Activated CD8-positive, alpha-beta T cell treated with anti-CD3 and anti-CD28 coated beads, Interleukin-2, amount 10 ng/mL, durations not matched to agents 7 days and 5 days (primary cell): ENCODE measurements around the gene RASIP1. TPM values are rescaled to one million over a fixed set of nuclear protein-coding genes. Genes with fewer than 3 reads are reported as not detected.
"Not testable (repeated sequence)": the region's sequence is repeated elsewhere in the genome, so short reads cannot be mapped to it uniquely, and the experiment has no call there.

Source experiments
- ATAC-seq: fragments of 150-1000 bp; cut with Tn5 transposase; one replicate; pipeline ENCODE4 v1.10.0; 2021; ENCODE audit warnings: moderate library complexity
- CTCF ChIA-PET: fragments of 350-600 bp; sonication (Branson Sonifier 250); formaldehyde crosslinking; loops from one replicate; lab custom pipeline; 2021; ENCODE audit warnings: antibody characterized with exemption; lab: Charles Lee
- POLR2A ChIA-PET: fragments of 350-600 bp; sonication (Branson Sonifier 250); formaldehyde crosslinking; loops from one replicate; lab custom pipeline; 2021; ENCODE audit warnings: antibody characterized with exemption; lab: Charles Lee
- DNase-seq: peaks from one replicate; pipeline ENCODE4 v3.0.0-alpha.2; 2020
- H3K27ac Mint-ChIP-seq: one replicate; pipeline ENCODE4 v1.8.0; 2021; ENCODE audit warnings: mild to moderate bottlenecking, mixed read lengths
- H3K27me3 Mint-ChIP-seq: one replicate; pipeline ENCODE4 v1.8.0; 2021; ENCODE audit warnings: low read depth, mixed read lengths
- H3K36me3 Mint-ChIP-seq: one replicate; pipeline ENCODE4 v1.8.0; 2021; ENCODE audit warnings: low read depth, mixed read lengths
- H3K4me1 Mint-ChIP-seq: one replicate; pipeline ENCODE4 v1.8.0; 2021; ENCODE audit warnings: low read depth, mixed read lengths
- H3K4me3 Mint-ChIP-seq: one replicate; pipeline ENCODE4 v1.8.0; 2021; ENCODE audit warnings: mild to moderate bottlenecking, mixed read lengths
- H3K9me3 Mint-ChIP-seq: one replicate; pipeline ENCODE4 v1.8.0; 2022; ENCODE audit warnings: mixed read lengths; ENCODE audit not compliant: insufficient read depth
- total RNA-seq, 2 experiments: library from RNA; stranded (reverse); gene quantifications; one replicate each; pipeline ENCODE4 v1.2.3, GENCODE V29; 2021

Gene RASIP1
- total RNA-seq, 2 experiments from 2014 or later = 0.26 to 0.42 TPM

DNA sequence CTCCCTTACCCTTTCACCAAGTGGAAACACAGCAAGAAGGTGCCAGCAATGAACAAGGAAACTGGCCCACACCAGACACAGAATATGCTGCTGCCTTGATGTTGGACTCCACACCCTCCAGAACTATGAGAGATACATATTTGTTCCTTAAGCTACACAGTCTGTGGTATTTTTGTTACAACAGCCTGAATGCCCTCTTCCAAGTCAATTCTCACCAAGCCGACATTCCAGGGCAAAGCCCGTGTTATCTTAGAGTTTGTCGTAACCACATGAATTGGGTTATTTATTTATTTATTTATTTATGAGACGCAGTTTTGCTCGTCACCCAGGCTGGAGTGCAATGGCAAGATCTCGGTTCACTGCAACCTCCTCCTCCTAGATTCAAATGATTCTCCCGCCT is 29.9 kb upstream of the RASIP1 start:
- no peak for DNase-seq
- Mint-ChIP-seq H3K4me3 (no peak overlapping the region), H3K27ac (no peak overlapping the region), H3K9me3 (no peaks in the 10 kb centered on the region), H3K36me3 (no peaks in the 10 kb centered on the region), H3K27me3 (peaks cover 20% of the 10 kb centered on the region), H3K4me1 (no peaks in the 10 kb centered on the region)
- ChIA-PET CTCF (interaction anchor here (0.7 to 1.3 kb wide), 3 partner anchors 18 to 130 kb away, joined by 3 to 5 read pairs (median 3); no protein-coding TSS in a partner anchor), POLR2A (no interaction called here)
- ATAC-seq = no peak

DNA sequence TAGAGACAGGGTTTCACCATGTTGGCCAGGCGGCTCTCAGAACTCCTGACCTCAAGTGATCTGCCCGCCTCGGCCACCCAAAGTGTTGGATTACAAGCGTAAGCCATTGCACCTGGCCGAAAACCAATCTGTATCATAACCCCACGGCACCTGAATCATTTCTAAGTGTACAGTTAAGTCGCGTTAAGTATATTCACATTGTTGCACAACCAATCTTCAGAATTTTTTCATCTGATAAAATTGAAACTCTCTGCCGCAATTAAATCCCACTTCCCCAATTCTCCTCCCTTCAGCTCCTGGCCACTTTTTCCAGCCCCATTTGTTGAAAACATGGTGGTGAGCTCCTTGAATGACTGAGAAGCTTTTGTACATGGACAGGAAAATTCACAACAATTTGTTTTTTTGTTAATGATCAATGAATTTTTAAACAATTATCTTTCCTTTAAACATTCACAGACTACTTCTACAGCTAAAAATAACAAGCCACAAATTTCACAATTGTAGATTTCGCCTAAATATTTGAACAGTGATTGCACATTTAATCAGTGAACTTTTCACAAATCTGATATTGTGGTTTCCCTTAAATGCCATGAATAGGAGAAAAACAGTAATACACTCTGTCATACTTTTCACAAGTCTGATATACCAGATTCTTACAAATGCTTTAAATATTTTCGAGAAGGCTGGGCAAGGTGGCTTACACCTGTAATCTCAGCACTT is 28.7 kb upstream of the RASIP1 start:
- no peaks in the 10 kb centered on the region for H3K4me1 Mint-ChIP-seq
- peaks cover 20% of the 10 kb centered on the region for H3K27me3 Mint-ChIP-seq
- no peaks in the 10 kb centered on the region for H3K36me3 Mint-ChIP-seq
- no peak for DNase-seq
- ChIA-PET POLR2A (no interaction called here), CTCF (interaction anchor here (0.7 to 0.9 kb wide), 4 partner anchors 18 to 131 kb away, joined by 3 to 4 read pairs (median 4); no protein-coding TSS in a partner anchor)
- no peak overlapping the region for H3K4me3 Mint-ChIP-seq
- ATAC-seq = no peak
- no peaks in the 10 kb centered on the region for H3K9me3 Mint-ChIP-seq
- no peak overlapping the region for H3K27ac Mint-ChIP-seq

- DNase-seq, H3K9me3 Mint-ChIP-seq, H3K36me3 Mint-ChIP-seq, H3K4me1 Mint-ChIP-seq, H3K4me3 Mint-ChIP-seq, POLR2A ChIA-PET, ATAC-seq, H3K27ac Mint-ChIP-seq: not testable (repeated sequence)
- H3K27me3 Mint-ChIP-seq = peaks cover 20% of the 10 kb centered on the region
- CTCF ChIA-PET = interaction anchor here (1.1 kb wide), 1 partner anchor 27 kb away, joined by 3 read pairs; no protein-coding TSS in a partner anchor
Observed at GRCh38 chr19:48768171-48768753, 27.9 kb upstream of the RASIP1 start.

DNA sequence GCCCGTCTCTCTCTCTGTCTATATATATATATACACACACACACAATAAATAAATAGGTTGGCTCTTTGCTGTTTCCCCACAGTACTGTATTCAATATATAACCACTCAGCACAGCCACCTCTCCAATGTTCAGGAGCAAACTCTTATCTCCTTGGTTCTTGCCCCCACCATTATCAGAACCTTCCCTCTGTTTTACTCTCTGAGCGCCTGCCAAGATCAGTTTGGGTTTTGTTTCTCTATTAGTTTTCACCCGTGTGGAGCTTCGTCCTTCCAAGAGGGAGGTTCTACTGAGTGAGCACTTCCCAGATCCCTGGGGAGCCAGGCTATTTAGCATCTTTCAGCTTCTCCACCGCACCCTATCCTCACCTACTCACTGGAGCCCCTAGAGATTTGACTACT is 25.4 kb upstream of the RASIP1 start:
- DNase-seq, H3K9me3 Mint-ChIP-seq, CTCF ChIA-PET, H3K4me3 Mint-ChIP-seq, ATAC-seq, POLR2A ChIA-PET, H3K4me1 Mint-ChIP-seq, H3K36me3 Mint-ChIP-seq, H3K27ac Mint-ChIP-seq: not testable (repeated sequence)
- peaks cover 21% of the 10 kb centered on the region for H3K27me3 Mint-ChIP-seq

GRCh38 chr19:48760504-48761205 is 20.2 kb upstream of the RASIP1 start:
- POLR2A ChIA-PET = interaction anchor here (0.7 kb wide), 1 partner anchor 16 kb away, joined by 3 read pairs; no protein-coding TSS in a partner anchor
- H3K9me3 Mint-ChIP-seq = no peaks in the 10 kb centered on the region
- ATAC-seq = peak; percentile 36
- peaks cover 8% of the 10 kb centered on the region for H3K27me3 Mint-ChIP-seq
- H3K4me1 Mint-ChIP-seq = peaks cover 12% of the 10 kb centered on the region
- no peaks in the 10 kb centered on the region for H3K36me3 Mint-ChIP-seq
- DNase-seq = no peak
- H3K27ac Mint-ChIP-seq = peak overlapping the region; percentile 55
- CTCF ChIA-PET = interaction anchor here (1.1 to 1.8 kb wide), 2 partner anchors 35 to 82 kb away, joined by 3 to 6 read pairs; no protein-coding TSS in a partner anchor
- no peak overlapping the region for H3K4me3 Mint-ChIP-seq

DNA sequence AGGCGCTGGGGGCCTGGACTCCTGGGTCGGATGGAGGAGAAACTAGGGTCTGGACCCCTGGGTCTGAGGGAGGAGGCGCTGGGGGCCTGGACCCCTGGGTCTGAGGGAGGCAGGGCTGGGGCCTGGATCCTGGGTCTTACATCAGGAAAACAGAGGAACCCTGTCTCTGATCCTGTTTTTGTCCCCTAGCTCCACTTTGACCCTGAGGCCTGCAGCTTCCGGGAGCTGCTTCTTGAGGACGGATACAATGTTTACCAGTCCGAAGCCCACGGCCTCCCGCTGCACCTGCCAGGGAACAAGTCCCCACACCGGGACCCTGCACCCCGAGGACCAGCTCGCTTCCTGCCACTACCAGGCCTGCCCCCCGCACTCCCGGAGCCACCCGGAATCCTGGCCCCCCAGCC is 17.3 kb upstream of the RASIP1 start:
- POLR2A ChIA-PET = no interaction called here

GRCh38 chr19:48757089-48757675 is 16.8 kb upstream of the RASIP1 start:
- no peak for ATAC-seq
- no peak overlapping the region for H3K27ac Mint-ChIP-seq
- H3K4me1 Mint-ChIP-seq = peaks cover 22% of the 10 kb centered on the region
- ChIA-PET CTCF (no interaction called here), POLR2A (no interaction called here)
- peaks cover 22% of the 10 kb centered on the region for H3K27me3 Mint-ChIP-seq
- H3K9me3 Mint-ChIP-seq = no peaks in the 10 kb centered on the region
- no peaks in the 10 kb centered on the region for H3K36me3 Mint-ChIP-seq
- DNase-seq = no peak
- H3K4me3 Mint-ChIP-seq = no peak overlapping the region

More for the DNA sequence above, 17.3 kb upstream of the RASIP1 start:
- CTCF ChIA-PET = interaction anchor here (0.6 kb wide), 1 partner anchor 677 kb away, joined by 3 read pairs; no protein-coding TSS in a partner anchor
- no peak for ATAC-seq
- Mint-ChIP-seq H3K36me3 (no peaks in the 10 kb centered on the region), H3K4me3 (no peak overlapping the region), H3K27me3 (peaks cover 21% of the 10 kb centered on the region), H3K4me1 (peaks cover 21% of the 10 kb centered on the region), H3K27ac (no peak overlapping the region), H3K9me3 (no peaks in the 10 kb centered on the region)
- no peak for DNase-seq

DNA sequence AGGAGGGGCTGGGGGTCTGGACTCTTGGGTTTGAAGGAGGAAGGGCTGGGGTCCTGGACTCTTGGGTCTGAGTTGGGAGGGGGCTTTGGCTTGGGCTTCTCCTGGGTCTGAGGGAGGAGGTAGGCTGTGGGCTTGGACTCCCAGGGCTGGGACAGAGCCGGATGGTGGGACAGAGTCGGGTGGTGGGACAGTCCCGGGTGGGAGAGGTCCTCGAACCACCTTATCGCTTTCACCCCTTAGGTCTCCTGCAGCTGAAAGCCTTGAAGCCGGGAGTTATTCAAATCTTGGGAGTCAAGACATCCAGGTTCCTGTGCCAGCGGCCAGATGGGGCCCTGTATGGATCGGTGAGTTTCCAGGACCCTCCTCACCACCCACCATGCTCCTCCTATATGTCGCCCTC is 16.3 kb upstream of the RASIP1 start:
- no peak for ATAC-seq
- peaks cover 24% of the 10 kb centered on the region for H3K27me3 Mint-ChIP-seq
- H3K4me3 Mint-ChIP-seq = no peak overlapping the region
- no peak overlapping the region for H3K27ac Mint-ChIP-seq
- H3K4me1 Mint-ChIP-seq = peaks cover 24% of the 10 kb centered on the region
- H3K9me3 Mint-ChIP-seq = no peaks in the 10 kb centered on the region
- DNase-seq = no peak
- no peaks in the 10 kb centered on the region for H3K36me3 Mint-ChIP-seq
- POLR2A ChIA-PET = no interaction called here
- CTCF ChIA-PET = no interaction called here

DNA sequence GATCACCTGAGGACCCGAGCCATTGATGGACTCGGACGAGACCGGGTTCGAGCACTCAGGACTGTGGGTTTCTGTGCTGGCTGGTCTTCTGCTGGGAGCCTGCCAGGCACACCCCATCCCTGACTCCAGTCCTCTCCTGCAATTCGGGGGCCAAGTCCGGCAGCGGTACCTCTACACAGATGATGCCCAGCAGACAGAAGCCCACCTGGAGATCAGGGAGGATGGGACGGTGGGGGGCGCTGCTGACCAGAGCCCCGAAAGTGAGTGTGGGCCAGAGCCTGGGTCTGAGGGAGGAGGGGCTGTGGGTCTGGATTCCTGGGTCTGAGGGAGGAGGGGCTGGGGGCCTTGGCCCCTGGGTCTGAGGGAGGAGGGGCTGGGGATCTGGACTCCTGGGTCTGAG is 15.8 kb upstream of the RASIP1 start:
- Mint-ChIP-seq H3K27me3 (peaks cover 22% of the 10 kb centered on the region), H3K4me3 (no peak overlapping the region), H3K27ac (no peak overlapping the region), H3K36me3 (no peaks in the 10 kb centered on the region), H3K4me1 (peaks cover 26% of the 10 kb centered on the region), H3K9me3 (no peaks in the 10 kb centered on the region)
- DNase-seq (no peak), ATAC-seq (no peak)
- ChIA-PET CTCF (interaction anchor here (0.5 kb wide), 1 partner anchor 655 kb away, joined by 3 read pairs; no protein-coding TSS in a partner anchor), POLR2A (no interaction called here)

GRCh38 chr19:48755787-48756186 is 15.4 kb upstream of the RASIP1 start:
- ATAC-seq = no peak
- H3K36me3 Mint-ChIP-seq = no peaks in the 10 kb centered on the region
- H3K9me3 Mint-ChIP-seq = no peaks in the 10 kb centered on the region
- POLR2A ChIA-PET = no interaction called here
- H3K27ac Mint-ChIP-seq = no peak overlapping the region
- CTCF ChIA-PET = interaction anchor here (0.5 kb wide), 1 partner anchor 655 kb away, joined by 3 read pairs; no protein-coding TSS in a partner anchor
- peaks cover 22% of the 10 kb centered on the region for H3K27me3 Mint-ChIP-seq
- peaks cover 25% of the 10 kb centered on the region for H3K4me1 Mint-ChIP-seq
- H3K4me3 Mint-ChIP-seq = no peak overlapping the region
- DNase-seq = no peak

GRCh38 chr19:48755084-48755641 is 14.8 kb upstream of the RASIP1 start, which contains the start of gene FGF21:
FGF21 (plus strand) TSS chr19:48755524; CDS start chr19:48756237, 713 bp downstream.
- CTCF ChIA-PET = no interaction called here
- DNase-seq = no peak
- Mint-ChIP-seq H3K27ac (no peak within 1 kb of the TSS), H3K4me1 (peaks cover 19% of the 10 kb centered on the region), H3K9me3 (no peaks in the 10 kb centered on the region), H3K4me3 (no peak within 1 kb of the TSS), H3K36me3 (no peaks in the 10 kb centered on the region), H3K27me3 (peaks cover 22% of the 10 kb centered on the region)
- POLR2A ChIA-PET = no interaction called here
- no peak for ATAC-seq
